Small intestine (tissue), 16 donors: ENCODE results near the gene PHLDA1. TPM values are rescaled to one million over a fixed set of nuclear protein-coding genes. Genes with fewer than 3 reads are reported as not detected.

Source experiments
- DNase-seq, 2 donors: peaks; one replicate each; pipeline versions ENCODE4 v3.0.0 to v3.0.0-alpha.2; 2013
- FAIRE-seq: peaks from 2 replicates; lab custom pipeline; 2012; peaks lifted over from hg19 to GRCh38; lab: Jason Lieb, UNC
- H3K27ac ChIP-seq, 3 donors: one replicate each; pipeline ENCODE4 v1.5.1; 2013; ENCODE audit warnings: low read length in 2 of 3, mild to moderate bottlenecking in 2 of 3, control low read depth in 1 of 3, inconsistent platforms in 1 of 3, low read depth in 1 of 3, moderate library complexity in 1 of 3
- H3K27me3 ChIP-seq, 3 donors: one replicate each; pipeline ENCODE4 v1.6.1; 2013; ENCODE audit warnings: low read length in 3 of 3, inconsistent platforms in 1 of 3; ENCODE audit not compliant: control insufficient read depth in 3 of 3, insufficient read depth in 3 of 3
- H3K36me3 ChIP-seq, 3 donors: one replicate each; pipeline ENCODE4 v1.6.1; 2013; ENCODE audit warnings: low read length in 3 of 3, inconsistent platforms in 1 of 3, low read depth in 1 of 3, mild to moderate bottlenecking in 1 of 3, moderate library complexity in 1 of 3; ENCODE audit not compliant: control insufficient read depth in 3 of 3, insufficient read depth in 2 of 3
- H3K4me1 ChIP-seq, 3 donors: one replicate each; pipeline ENCODE4 v1.6.1; 2013; ENCODE audit warnings: low read length in 2 of 3, inconsistent platforms in 1 of 3, low read depth in 1 of 3, mild to moderate bottlenecking in 1 of 3, moderate library complexity in 1 of 3; ENCODE audit not compliant: control insufficient read depth in 3 of 3, insufficient read depth in 2 of 3
- H3K4me3 ChIP-seq, 3 donors: one replicate each; pipeline ENCODE4 v1.5.1; 2013; ENCODE audit warnings: low read length in 3 of 3, control low read depth in 1 of 3, inconsistent platforms in 1 of 3, low read depth in 1 of 3, mild to moderate bottlenecking in 1 of 3, moderate library complexity in 1 of 3
- H3K9me3 ChIP-seq, 2 donors: one replicate each; pipeline ENCODE4 v1.6.1; 2013; ENCODE audit warnings: low read depth in 1 of 2, low read length in 1 of 2; ENCODE audit not compliant: control insufficient read depth in 2 of 2, insufficient read depth in 1 of 2
- WGBS, 3 donors: extraction: QIAGEN DNeasy Blood & Tissue Kit; methylation state at CpG; one replicate each; pipeline ENCODE4 v1.1.7; 2013; 5-methylcytosine and 5-hydroxymethylcytosine counted together
- long read RNA-seq, 10 donors: transcript quantifications; one replicate each; lab custom pipeline, GENCODE V29; 2026
- polyA plus RNA-seq, 4 donors: library from polyadenylated mRNA; stranded (reverse) in 3 of 4; unstranded in 1 of 4; fragments of 200-250 nt in 3 of 4; fragments of 120-200 nt in 1 of 4; gene quantifications; one replicate each; pipeline versions ENCODE4 v1.2.1 to v1.2.3, GENCODE V29; 2013
- donor health status: healthy with polysubstance abuse.
- donor health status: control.
- donor health status: control.
- donor health status: Bipolar disorder and iron deficiency.
- donor health status: healthy.

PHLDA1 gene
- 10 to 100 TPM in 1 of 4 donors, 1 to 10 TPM in 2, under 1 TPM in 1; 0.22 to 10.7 (median 5.3) TPM for polyA plus RNA-seq
- long read RNA-seq, donor 1, full-length matches to known transcripts, result 15 of 15 reads
- long read RNA-seq, donor 1, partial matches to known transcripts, result 0 of 15 reads
- long read RNA-seq, donor 1, other reads (novel, unspliced or antisense), result 0 of 15 reads
- long read RNA-seq, donor 2, full-length matches to known transcripts, result 2 of 2 reads
- long read RNA-seq, donor 2, partial matches to known transcripts, result 0 of 2 reads
- long read RNA-seq, donor 2, other reads (novel, unspliced or antisense), result 0 of 2 reads
- long read RNA-seq, donor 3, full-length matches to known transcripts, result 5 of 27 reads
- long read RNA-seq, donor 3, partial matches to known transcripts, result 22 of 27 reads
- long read RNA-seq, donor 3, other reads (novel, unspliced or antisense), result 0 of 27 reads
- long read RNA-seq, donor 4, result 0 reads
- long read RNA-seq, donor 5, result 0 reads
- long read RNA-seq, donor 6, full-length matches to known transcripts, result 10 of 10 reads
- long read RNA-seq, donor 6, partial matches to known transcripts, result 0 of 10 reads
- long read RNA-seq, donor 6, other reads (novel, unspliced or antisense), result 0 of 10 reads
- long read RNA-seq, donor 7, result 0 reads
- long read RNA-seq, donor 8, full-length matches to known transcripts, result 2 of 2 reads
- long read RNA-seq, donor 8, partial matches to known transcripts, result 0 of 2 reads
- long read RNA-seq, donor 8, other reads (novel, unspliced or antisense), result 0 of 2 reads
- long read RNA-seq, donor 9, full-length matches to known transcripts, result 2 of 2 reads
- long read RNA-seq, donor 9, partial matches to known transcripts, result 0 of 2 reads
- long read RNA-seq, donor 9, other reads (novel, unspliced or antisense), result 0 of 2 reads
- long read RNA-seq, donor 10, full-length matches to known transcripts, result 24 of 24 reads
- long read RNA-seq, donor 10, partial matches to known transcripts, result 0 of 24 reads
- long read RNA-seq, donor 10, other reads (novel, unspliced or antisense), result 0 of 24 reads

- WGBS, 3 donors, result 0 to 1% (median 0%) methylated on average over 41 to 67 of the region's 67 CpGs
- H3K27ac ChIP-seq, result peak within 1 kb of the TSS; percentile 62 to 99 (median 98)
- H3K4me1 ChIP-seq, result peaks cover 0 to 6% (median 2%) of the 10 kb centered on the region in 3 donors
- H3K36me3 ChIP-seq, result no peaks in the 10 kb centered on the region
- H3K9me3 ChIP-seq, result no peaks in the 10 kb centered on the region
- H3K27me3 ChIP-seq, result no peaks in the 10 kb centered on the region
- peak; percentile 77 to 95 for DNase-seq
- H3K4me3 ChIP-seq, result peak within 1 kb of the TSS; percentile 69 to 94 (median 75)
- FAIRE-seq, result no peak
These were observed at the start of gene PHLDA1 for GRCh38 chr12:76031414-76032042. PHLDA1 (minus strand) TSS chr12:76031776.

- FAIRE-seq, result no peak
- Histone ChIP-seq H3K4me1 (peaks cover 0 to 12% (median 2%) of the 10 kb centered on the region in 3 donors), H3K27me3 (no peaks in the 10 kb centered on the region), H3K9me3 (peaks cover 0 to 11% of the 10 kb centered on the region in 2 donors), H3K27ac (no peak overlapping the region), H3K4me3 (no peak overlapping the region), H3K36me3 (peaks cover 0 to 7% (median 0%) of the 10 kb centered on the region in 3 donors)
- 72 to 77% (median 72%) methylated on average over 6 of the region's 6 CpGs for WGBS, 3 donors
- no peak for DNase-seq
These were observed 49.3 kb upstream of the PHLDA1 start for GRCh38 chr12:76080729-76081415.

- Histone ChIP-seq H3K9me3 (peaks cover 0 to 11% of the 10 kb centered on the region in 2 donors), H3K4me3 (no peak overlapping the region), H3K36me3 (peaks cover 0 to 7% (median 0%) of the 10 kb centered on the region in 3 donors), H3K4me1 (peaks cover 0 to 8% (median 0%) of the 10 kb centered on the region in 3 donors), H3K27me3 (no peaks in the 10 kb centered on the region), H3K27ac (no peak overlapping the region)
- DNase-seq (no peak), FAIRE-seq (no peak)
- WGBS, 3 donors, result 73 to 95% (median 85%) methylated on average over 2 of the region's 2 CpGs
These were observed 48.6 kb upstream of the PHLDA1 start for GRCh38 chr12:76080017-76080728.

GRCh38 chr12:76078748-76079147, 47.2 kb upstream of the PHLDA1 start:
- peaks cover 0 to 6% (median 0%) of the 10 kb centered on the region in 3 donors for H3K4me1 ChIP-seq
- DNase-seq, result no peak
- H3K9me3 ChIP-seq, result peaks cover 0 to 11% of the 10 kb centered on the region in 2 donors
- 93 to 96% (median 95%) methylated on average over 2 of the region's 2 CpGs for WGBS, 3 donors
- no peaks in the 10 kb centered on the region for H3K27me3 ChIP-seq
- H3K36me3 ChIP-seq, result peaks cover 0 to 7% (median 0%) of the 10 kb centered on the region in 3 donors
- no peak overlapping the region for H3K4me3 ChIP-seq
- no peak overlapping the region for H3K27ac ChIP-seq
- FAIRE-seq, result no peak

GRCh38 chr12:76075448-76075847, 43.9 kb upstream of the PHLDA1 start:
- no peaks in the 10 kb centered on the region for H3K27me3 ChIP-seq
- peaks cover 0 to 7% (median 0%) of the 10 kb centered on the region in 3 donors for H3K36me3 ChIP-seq
- 88 to 100% (median 94%) methylated on average over 1 of the region's 1 CpG for WGBS, 3 donors
- no peak overlapping the region for H3K27ac ChIP-seq
- H3K4me3 ChIP-seq, result no peak overlapping the region
- no peaks in the 10 kb centered on the region for H3K4me1 ChIP-seq
- DNase-seq, result no peak
- FAIRE-seq, result no peak
- H3K9me3 ChIP-seq, result peaks cover 0 to 11% of the 10 kb centered on the region in 2 donors

GRCh38 chr12:76074701-76075336, 43.2 kb upstream of the PHLDA1 start:
- WGBS, 3 donors, result 83 to 93% (median 87%) methylated on average over 1 of the region's 1 CpG
- no peak for FAIRE-seq

GRCh38 chr12:76073561-76073960, 42.0 kb upstream of the PHLDA1 start:
- H3K4me3 ChIP-seq, result no peak overlapping the region
- peaks cover 0 to 4% (median 0%) of the 10 kb centered on the region in 3 donors for H3K36me3 ChIP-seq
- no peak for FAIRE-seq
- no peaks in the 10 kb centered on the region for H3K27me3 ChIP-seq
- H3K4me1 ChIP-seq, result no peaks in the 10 kb centered on the region
- no peak overlapping the region for H3K27ac ChIP-seq
- DNase-seq, result no peak
- H3K9me3 ChIP-seq, result peaks cover 0 to 4% of the 10 kb centered on the region in 2 donors

More at GRCh38 chr12:76074701-76075336, 43.2 kb upstream of the PHLDA1 start:
- Histone ChIP-seq H3K9me3 (peaks cover 0 to 11% of the 10 kb centered on the region in 2 donors), H3K36me3 (peaks cover 0 to 11% (median 0%) of the 10 kb centered on the region in 3 donors), H3K27ac (no peak overlapping the region), H3K27me3 (no peaks in the 10 kb centered on the region), H3K4me3 (no peak overlapping the region), H3K4me1 (no peaks in the 10 kb centered on the region)
- DNase-seq, result no peak
